ENCODE measurements around the gene FARSA. TPM values are rescaled to one million over a fixed set of nuclear protein-coding genes. Genes with fewer than 3 reads are reported as not detected.

Gene FARSA
- total RNA-seq, 4 donors from 2014 or later = 45.9 to 71.4 (median 55.9) TPM

GRCh38 chr19:12974301-12975220 is 41.0 kb upstream of the FARSA start:
- H3K4me3 ChIP-seq (ENCODE audit: low read depth, poor library complexity, severe bottlenecking) = no peak overlapping the region
- no peak for TF ChIP-seq POLR2A (IDR thresholded peaks at IDR 0.05)
- TF ChIP-seq, protein P1, sequence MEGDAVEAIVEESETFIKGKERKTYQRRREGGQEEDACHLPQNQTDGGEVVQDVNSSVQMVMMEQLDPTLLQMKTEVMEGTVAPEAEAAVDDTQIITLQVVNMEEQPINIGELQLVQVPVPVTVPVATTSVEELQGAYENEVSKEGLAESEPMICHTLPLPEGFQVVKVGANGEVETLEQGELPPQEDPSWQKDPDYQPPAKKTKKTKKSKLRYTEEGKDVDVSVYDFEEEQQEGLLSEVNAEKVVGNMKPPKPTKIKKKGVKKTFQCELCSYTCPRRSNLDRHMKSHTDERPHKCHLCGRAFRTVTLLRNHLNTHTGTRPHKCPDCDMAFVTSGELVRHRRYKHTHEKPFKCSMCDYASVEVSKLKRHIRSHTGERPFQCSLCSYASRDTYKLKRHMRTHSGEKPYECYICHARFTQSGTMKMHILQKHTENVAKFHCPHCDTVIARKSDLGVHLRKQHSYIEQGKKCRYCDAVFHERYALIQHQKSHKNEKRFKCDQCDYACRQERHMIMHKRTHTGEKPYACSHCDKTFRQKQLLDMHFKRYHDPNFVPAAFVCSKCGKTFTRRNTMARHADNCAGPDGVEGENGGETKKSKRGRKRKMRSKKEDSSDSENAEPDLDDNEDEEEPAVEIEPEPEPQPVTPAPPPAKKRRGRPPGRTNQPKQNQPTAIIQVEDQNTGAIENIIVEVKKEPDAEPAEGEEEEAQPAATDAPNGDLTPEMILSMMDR (IDR thresholded peaks at IDR 0.05) = no peak
- intact Hi-C loops (cut with DNase I; ENCODE audit: low total_unique reads) = loop anchor here (5.0 to 10.0 kb wide), 2 partner anchors 123 to 290 kb away; no protein-coding TSS in a partner anchor
- DNase-seq (ENCODE audit: low spot score in 2 of 2) = no peak
- WGBS, 2 donors = 47 to 61% methylated on average over 6 to 19 of the region's 19 CpGs

- intact Hi-C loops (cut with DNase I; ENCODE audit: low total_unique reads) = loop anchor here (10.0 kb wide), 1 partner anchor 292 kb away; no protein-coding TSS in a partner anchor
- DNase-seq (ENCODE audit: low spot score in 2 of 2) = no peak
- TF ChIP-seq, protein P1 (IDR thresholded peaks at IDR 0.05) = no peak
- H3K4me3 ChIP-seq (ENCODE audit: low read depth, poor library complexity, severe bottlenecking) = no peak overlapping the region
- WGBS, 2 donors = 92 to 93% methylated on average over 16 of the region's 16 CpGs
Measured at GRCh38 chr19:12973236-12973635, 39.7 kb upstream of the FARSA start.

GRCh38 chr19:12970070-12970820 is 36.7 kb upstream of the FARSA start:
- WGBS, 2 donors = 94 to 95% methylated on average over 7 of the region's 7 CpGs
- no peak for TF ChIP-seq POLR2A (IDR thresholded peaks at IDR 0.05)
- TF ChIP-seq, protein P1 (IDR thresholded peaks at IDR 0.05) = no peak

GRCh38 chr19:12969292-12969988 is 35.9 kb upstream of the FARSA start, which contains the start of gene DAND5:
Gene DAND5 (plus strand): TSS chr19:12969576. CDS start chr19:12969661, 85 bp downstream.
- TF ChIP-seq, protein P1 (IDR thresholded peaks at IDR 0.05) = no peak
- no peak for TF ChIP-seq POLR2A (IDR thresholded peaks at IDR 0.05)
- intact Hi-C loops (cut with DNase I; ENCODE audit: low total_unique reads) = no loop called here
- H3K4me3 ChIP-seq (ENCODE audit: low read depth, poor library complexity, severe bottlenecking) = no peak within 1 kb of the TSS
- DNase-seq (ENCODE audit: low spot score in 2 of 2) = no peak
- WGBS, 2 donors = 40 to 42% methylated on average over 13 to 14 of the region's 14 CpGs

More at GRCh38 chr19:12970070-12970820, 36.7 kb upstream of the FARSA start:
- intact Hi-C loops (cut with DNase I; ENCODE audit: low total_unique reads) = loop anchor here (10.0 kb wide), 1 partner anchor 295 kb away; no protein-coding TSS in a partner anchor
- no peak for DNase-seq (ENCODE audit: low spot score in 2 of 2)
- no peak overlapping the region for H3K4me3 ChIP-seq (ENCODE audit: low read depth, poor library complexity, severe bottlenecking)

DNA sequence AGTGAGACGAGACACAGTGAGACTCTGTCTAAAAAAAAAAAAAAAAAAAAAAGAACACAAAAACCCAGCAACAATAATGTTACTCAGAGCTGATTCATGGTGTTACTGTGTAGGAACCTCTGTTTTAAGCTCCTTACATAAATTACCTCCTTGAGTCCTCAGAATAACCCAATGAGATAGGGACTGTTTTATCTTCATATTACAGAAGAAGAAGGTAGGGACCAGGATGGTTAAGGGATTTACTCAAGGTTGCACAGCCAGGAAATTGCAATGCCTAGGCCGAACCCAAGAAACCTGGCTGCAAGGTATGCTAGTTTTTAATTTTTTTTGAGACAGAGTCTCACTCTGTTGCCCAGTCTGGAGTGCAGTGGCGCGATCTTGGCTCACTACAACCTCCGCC is 34.4 kb upstream of the FARSA start:
- 91 to 93% methylated on average over 5 of the region's 5 CpGs for WGBS, 2 donors
- no peak for DNase-seq (ENCODE audit: low spot score in 2 of 2)
- TF ChIP-seq POLR2A (IDR thresholded peaks at IDR 0.05) = no peak
- TF ChIP-seq, protein P1 (IDR thresholded peaks at IDR 0.05) = no peak
- H3K4me3 ChIP-seq (ENCODE audit: low read depth, poor library complexity, severe bottlenecking) = no peak overlapping the region
- intact Hi-C loops (cut with DNase I; ENCODE audit: low total_unique reads) = no loop called here

Data from lower leg skin (tissue), 4 donors.